HG03565 (cell line): ENCODE results near the gene HGFAC.

Experiments
- ATAC-seq: cut with Tn5 transposase; IDR thresholded peaks from one replicate; pipeline ENCODE4 v1.9.1; 2021; ENCODE audit warnings: mild to moderate bottlenecking, moderate library complexity; ENCODE audit not compliant: unreplicated experiment

HGFAC gene

GRCh38 chr4:3423406-3423805, 18.4 kb upstream of the HGFAC start:
- ATAC-seq: no peak

GRCh38 chr4:3423952-3424351, 17.8 kb upstream of the HGFAC start:
- ATAC-seq: no peak

- ATAC-seq: no peak
These were observed 17.2 kb upstream of the HGFAC start for GRCh38 chr4:3424522-3425095.

GRCh38 chr4:3426465-3427133, 15.2 kb upstream of the HGFAC start:
- ATAC-seq: no peak

GRCh38 chr4:3427134-3427476, 14.7 kb upstream of the HGFAC start:
- ATAC-seq: no peak

- no peak for ATAC-seq
These were observed 13.9 kb upstream of the HGFAC start for GRCh38 chr4:3427706-3428446.

- ATAC-seq: no peak
These were observed 12.1 kb upstream of the HGFAC start for GRCh38 chr4:3429651-3430050.

GRCh38 chr4:3430524-3430923, 11.2 kb upstream of the HGFAC start:
- ATAC-seq: no peak

- no peak for ATAC-seq
These were observed 10.2 kb upstream of the HGFAC start for GRCh38 chr4:3431446-3431993.

- no peak for ATAC-seq
These were observed 9.4 kb upstream of the HGFAC start for GRCh38 chr4:3432381-3432790.

- no peak for ATAC-seq
These were observed 8.5 kb upstream of the HGFAC start for GRCh38 chr4:3433138-3433869.

- ATAC-seq: no peak
These were observed 6.7 kb upstream of the HGFAC start for GRCh38 chr4:3434881-3435685.

GRCh38 chr4:3435686-3435956, 6.1 kb upstream of the HGFAC start:
- no peak for ATAC-seq

GRCh38 chr4:3436048-3436797, 5.5 kb upstream of the HGFAC start:
- ATAC-seq: no peak

- no peak for ATAC-seq
These were observed 4.8 kb upstream of the HGFAC start for GRCh38 chr4:3436798-3437581.

GRCh38 chr4:3437582-3437936, 4.2 kb upstream of the HGFAC start:
- no peak for ATAC-seq

- no peak for ATAC-seq
These were observed 3.5 kb upstream of the HGFAC start for GRCh38 chr4:3437998-3438846.

- no peak for ATAC-seq
These were observed 3.0 kb upstream of the HGFAC start for GRCh38 chr4:3438847-3439180.

- ATAC-seq: no peak
These were observed 2.4 kb upstream of the HGFAC start for GRCh38 chr4:3439391-3439790.
